Fibroblast of peridontal ligament (primary cell): ENCODE results near the gene RCSD1.

Source experiments
- DNase-seq: peaks from one replicate; pipeline ENCODE4 v3.0.0-alpha.2; 2010; ENCODE audit errors: extremely low read depth

The RCSD1 gene

GRCh38 chr1:167669209-167670124 lies 39.4 kb downstream of the RCSD1 start:
- no peak for DNase-seq

GRCh38 chr1:167670563-167670962 lies 40.5 kb downstream of the RCSD1 start:
- DNase-seq = no peak

- DNase-seq = no peak
Measured at GRCh38 chr1:167671727-167672511, 41.9 kb downstream of the RCSD1 start.

- no peak for DNase-seq
Measured at GRCh38 chr1:167672831-167673230, 42.8 kb downstream of the RCSD1 start.

GRCh38 chr1:167673265-167673664 lies 43.2 kb downstream of the RCSD1 start:
- DNase-seq = no peak

GRCh38 chr1:167674156-167674555 lies 44.1 kb downstream of the RCSD1 start:
- no peak for DNase-seq

- DNase-seq = no peak
Measured at GRCh38 chr1:167675440-167675839, 45.4 kb downstream of the RCSD1 start.

GRCh38 chr1:167676205-167676915 lies 46.3 kb downstream of the RCSD1 start:
- no peak for DNase-seq

GRCh38 chr1:167676916-167677848 lies 47.1 kb downstream of the RCSD1 start:
- no peak for DNase-seq

GRCh38 chr1:167678422-167678821 lies 48.4 kb downstream of the RCSD1 start:
- no peak for DNase-seq

GRCh38 chr1:167678838-167679237 lies 48.8 kb downstream of the RCSD1 start:
- DNase-seq = no peak

- no peak for DNase-seq
Measured at GRCh38 chr1:167679714-167680113, 49.7 kb downstream of the RCSD1 start.

GRCh38 chr1:167681024-167681423 lies 51.0 kb downstream of the RCSD1 start:
- no peak for DNase-seq

- no peak for DNase-seq
Measured at GRCh38 chr1:167681451-167682098, 51.5 kb downstream of the RCSD1 start.

GRCh38 chr1:167683226-167683625 lies 53.2 kb downstream of the RCSD1 start:
- DNase-seq = no peak

- no peak for DNase-seq
Measured at GRCh38 chr1:167683641-167684502, 53.8 kb downstream of the RCSD1 start.

- DNase-seq = no peak
Measured at GRCh38 chr1:167685844-167686243, 55.8 kb downstream of the RCSD1 start.

- DNase-seq = peak; percentile 93
Measured at GRCh38 chr1:167687919-167688519, 58.0 kb downstream of the RCSD1 start.

GRCh38 chr1:167689567-167689920 lies 59.5 kb downstream of the RCSD1 start:
- DNase-seq = no peak
